ENCODE measurements around the gene ARHGAP10.

ARHGAP10 gene

DNA sequence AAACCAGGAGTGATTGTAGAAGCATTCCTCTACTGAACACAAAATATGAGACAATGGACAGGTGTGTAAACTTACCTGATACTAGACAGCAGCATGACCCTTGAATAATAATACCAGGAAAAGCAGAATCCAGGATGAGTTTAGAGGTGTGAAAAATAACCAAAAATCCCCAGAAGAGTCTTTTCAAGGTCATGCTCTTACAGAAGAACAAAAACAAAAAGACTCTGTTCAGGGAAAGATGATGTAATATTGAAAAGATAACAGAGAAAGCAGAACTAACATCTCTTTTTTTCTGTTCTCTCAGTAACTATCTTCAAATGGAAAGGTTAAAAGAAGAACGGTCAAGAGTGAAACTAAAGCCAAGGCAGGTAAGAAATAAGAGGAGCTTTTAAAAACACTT lies 14.0 kb upstream of the ARHGAP10 start:
- no peak for DNase-seq (ENCODE audit: low read depth, low spot score)
- H3K4me3 ChIP-seq (ENCODE audit: low read depth, low read length) = no peak overlapping the region
- TF ChIP-seq, protein P1, sequence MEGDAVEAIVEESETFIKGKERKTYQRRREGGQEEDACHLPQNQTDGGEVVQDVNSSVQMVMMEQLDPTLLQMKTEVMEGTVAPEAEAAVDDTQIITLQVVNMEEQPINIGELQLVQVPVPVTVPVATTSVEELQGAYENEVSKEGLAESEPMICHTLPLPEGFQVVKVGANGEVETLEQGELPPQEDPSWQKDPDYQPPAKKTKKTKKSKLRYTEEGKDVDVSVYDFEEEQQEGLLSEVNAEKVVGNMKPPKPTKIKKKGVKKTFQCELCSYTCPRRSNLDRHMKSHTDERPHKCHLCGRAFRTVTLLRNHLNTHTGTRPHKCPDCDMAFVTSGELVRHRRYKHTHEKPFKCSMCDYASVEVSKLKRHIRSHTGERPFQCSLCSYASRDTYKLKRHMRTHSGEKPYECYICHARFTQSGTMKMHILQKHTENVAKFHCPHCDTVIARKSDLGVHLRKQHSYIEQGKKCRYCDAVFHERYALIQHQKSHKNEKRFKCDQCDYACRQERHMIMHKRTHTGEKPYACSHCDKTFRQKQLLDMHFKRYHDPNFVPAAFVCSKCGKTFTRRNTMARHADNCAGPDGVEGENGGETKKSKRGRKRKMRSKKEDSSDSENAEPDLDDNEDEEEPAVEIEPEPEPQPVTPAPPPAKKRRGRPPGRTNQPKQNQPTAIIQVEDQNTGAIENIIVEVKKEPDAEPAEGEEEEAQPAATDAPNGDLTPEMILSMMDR (IDR thresholded peaks at IDR 0.05; ENCODE audit: low read depth, low read length) = no peak
- in situ Hi-C loops (cut with HindIII; ENCODE audit: low sequenced_read_pairs) = no loop called here

DNA sequence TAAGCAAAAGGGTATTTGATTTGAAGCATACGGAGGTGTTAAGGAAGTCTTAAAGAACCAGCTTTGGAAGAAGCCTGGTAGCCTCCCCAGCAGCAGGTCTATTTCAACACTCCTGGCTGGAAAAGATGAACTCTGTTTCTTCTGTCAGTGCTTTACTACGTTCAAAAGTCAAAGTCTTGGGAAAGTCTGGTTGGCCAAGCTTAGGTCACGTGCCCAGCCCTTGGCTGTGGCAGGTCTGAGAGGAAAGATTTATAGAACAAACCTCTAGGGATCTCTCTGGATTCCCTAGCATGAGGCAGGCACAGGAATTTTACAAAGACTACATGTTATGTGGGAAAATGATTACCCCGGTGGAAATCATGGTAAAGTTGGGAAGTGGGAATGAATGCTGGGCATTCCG lies 8.6 kb upstream of the ARHGAP10 start:
- no peak for DNase-seq (ENCODE audit: low read depth, low spot score)
- in situ Hi-C loops (cut with HindIII; ENCODE audit: low sequenced_read_pairs) = no loop called here
- H3K4me3 ChIP-seq (ENCODE audit: low read depth, low read length) = no peak overlapping the region
- TF ChIP-seq, protein P1 (IDR thresholded peaks at IDR 0.05; ENCODE audit: low read depth, low read length) = no peak

DNA sequence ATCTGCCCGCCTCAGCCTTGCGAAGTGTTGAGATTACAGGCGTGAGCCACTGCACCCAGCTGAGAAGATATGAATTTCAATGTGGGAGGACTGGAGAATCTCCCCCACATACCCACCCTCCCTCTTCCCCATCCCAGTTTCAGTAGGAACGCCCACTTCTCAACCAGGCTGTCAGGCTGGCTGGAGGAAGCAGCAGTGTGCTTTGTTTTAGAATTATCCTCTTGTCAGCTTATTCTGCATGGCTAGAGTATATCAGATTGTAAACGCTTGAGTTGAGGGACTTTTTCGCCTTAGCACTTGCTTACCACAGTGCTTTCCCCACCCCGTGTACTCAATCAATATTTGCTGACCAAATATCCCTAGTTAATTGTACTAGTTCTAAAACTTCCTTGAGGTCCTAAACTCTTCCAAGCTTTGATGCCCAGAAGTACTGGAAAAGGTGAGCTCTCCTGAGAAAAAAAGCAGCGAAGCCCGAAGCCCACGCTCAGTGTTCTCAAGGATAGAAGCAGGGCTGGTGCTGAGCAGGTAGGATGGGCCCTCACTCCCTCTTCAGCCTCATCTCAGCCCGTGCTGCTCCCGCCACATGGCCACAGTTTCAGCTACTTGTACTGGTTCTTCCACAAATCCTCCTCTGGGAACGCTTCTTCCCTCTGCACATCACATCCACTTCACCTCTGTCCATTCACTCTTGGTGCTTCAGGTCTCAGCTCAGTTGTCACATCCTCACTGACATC lies 7.3 kb upstream of the ARHGAP10 start:
- no peak for DNase-seq (ENCODE audit: low read depth, low spot score)
- H3K4me3 ChIP-seq (ENCODE audit: low read depth, low read length) = no peak overlapping the region
- in situ Hi-C loops (cut with HindIII; ENCODE audit: low sequenced_read_pairs) = no loop called here
- TF ChIP-seq, protein P1 (IDR thresholded peaks at IDR 0.05; ENCODE audit: low read depth, low read length) = no peak

DNA sequence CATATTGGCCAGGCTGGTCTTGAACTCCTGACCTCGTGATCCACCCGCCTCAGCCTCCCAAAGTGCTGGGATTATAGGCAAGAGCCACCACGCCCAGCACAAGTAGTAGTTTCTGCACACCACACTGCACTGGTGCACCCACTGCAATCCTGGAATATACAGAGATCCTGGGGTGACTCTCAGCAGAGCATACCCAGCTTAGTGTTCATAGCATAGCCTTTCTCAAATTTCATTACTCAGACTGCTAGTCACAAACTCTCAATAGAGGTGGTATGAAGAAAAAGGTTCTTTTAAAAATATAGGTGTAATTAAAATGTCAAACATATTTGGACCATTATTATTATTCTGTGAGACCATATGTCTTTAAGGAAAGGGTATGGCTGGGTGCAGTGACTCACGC lies 6.2 kb upstream of the ARHGAP10 start:
- DNase-seq (ENCODE audit: low read depth, low spot score) = no peak
- no peak overlapping the region for H3K4me3 ChIP-seq (ENCODE audit: low read depth, low read length)
- in situ Hi-C loops (cut with HindIII; ENCODE audit: low sequenced_read_pairs) = no loop called here
- TF ChIP-seq, protein P1 (IDR thresholded peaks at IDR 0.05; ENCODE audit: low read depth, low read length) = no peak

DNA sequence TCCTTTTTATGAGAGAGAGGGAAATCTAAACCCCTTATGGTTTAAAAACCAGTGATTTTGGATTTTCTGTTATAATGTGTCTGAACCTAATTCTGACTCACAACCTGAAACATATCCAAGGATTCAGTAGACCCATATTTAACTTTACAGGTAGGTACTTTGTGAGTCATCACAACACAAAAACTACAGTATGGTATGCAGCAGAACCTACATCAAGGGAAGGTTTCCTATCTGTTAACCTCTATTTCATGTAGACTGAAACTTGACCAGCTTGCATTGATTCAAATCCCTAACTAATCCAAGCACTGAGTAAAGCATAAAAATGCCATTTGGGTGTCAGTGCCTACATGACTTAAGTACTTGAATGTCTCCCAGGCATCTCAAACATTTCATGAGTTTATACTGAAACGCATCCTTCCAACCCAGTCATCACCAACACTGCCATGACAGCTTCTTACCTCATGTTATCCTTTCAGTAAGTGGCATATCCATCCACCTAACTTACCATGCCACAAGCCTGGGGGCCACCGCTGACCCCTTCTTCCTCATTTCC lies 4.3 kb upstream of the ARHGAP10 start:
- TF ChIP-seq, protein P1 (IDR thresholded peaks at IDR 0.05; ENCODE audit: low read depth, low read length) = no peak
- in situ Hi-C loops (cut with HindIII; ENCODE audit: low sequenced_read_pairs) = no loop called here
- DNase-seq (ENCODE audit: low read depth, low spot score) = no peak

DNA sequence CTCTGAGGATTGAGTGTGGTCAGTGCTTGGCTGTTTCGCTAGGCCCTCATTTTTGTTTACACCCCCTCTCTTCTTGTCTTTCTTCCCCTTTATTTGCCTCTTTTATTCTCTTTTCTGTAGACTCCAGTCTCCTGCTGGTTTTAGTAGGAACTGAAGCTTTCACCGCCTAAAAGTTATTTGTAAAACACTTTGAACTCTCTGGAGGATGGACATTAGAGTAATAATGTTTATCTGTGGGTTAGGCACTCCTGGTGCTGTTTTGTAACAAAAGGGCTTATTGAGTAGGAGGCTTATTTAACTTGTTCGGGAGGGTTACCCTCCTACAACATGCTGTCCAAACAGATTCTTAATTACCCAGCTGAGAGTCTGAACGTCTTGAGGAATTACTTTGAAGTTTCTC lies 1.6 kb upstream of the ARHGAP10 start:
- TF ChIP-seq, protein P1 (IDR thresholded peaks at IDR 0.05; ENCODE audit: low read depth, low read length) = peak; percentile 16
- no peak overlapping the region for H3K4me3 ChIP-seq (ENCODE audit: low read depth, low read length)
- in situ Hi-C loops (cut with HindIII; ENCODE audit: low sequenced_read_pairs) = no loop called here
- DNase-seq (ENCODE audit: low read depth, low spot score) = peak; percentile 33

More for the DNA sequence above, 4.3 kb upstream of the ARHGAP10 start:
- H3K4me3 ChIP-seq (ENCODE audit: low read depth, low read length) = no peak overlapping the region
